GM12864 (cell line): ENCODE data around the gene GRB7.

Experiments used
- DNase-seq: peaks from one replicate; pipeline ENCODE4 v3.0.0-alpha.2; 2011; ENCODE audit warnings: low read depth
- H3K4me3 ChIP-seq: 2 replicates; pipeline ENCODE4 v1.5.1; 2011; ENCODE audit warnings: mild to moderate bottlenecking, low read depth, low read length, control low read depth
- TF ChIP-seq, protein P1 (sequence below): IDR thresholded peaks from 2 replicates; pipeline ENCODE4 v1.5.1; 2011; ENCODE audit warnings: low read depth, mild to moderate bottlenecking, moderate library complexity, low read length, control low read depth, inconsistent platforms; ENCODE audit errors: missing control alignments

The GRB7 gene

DNA sequence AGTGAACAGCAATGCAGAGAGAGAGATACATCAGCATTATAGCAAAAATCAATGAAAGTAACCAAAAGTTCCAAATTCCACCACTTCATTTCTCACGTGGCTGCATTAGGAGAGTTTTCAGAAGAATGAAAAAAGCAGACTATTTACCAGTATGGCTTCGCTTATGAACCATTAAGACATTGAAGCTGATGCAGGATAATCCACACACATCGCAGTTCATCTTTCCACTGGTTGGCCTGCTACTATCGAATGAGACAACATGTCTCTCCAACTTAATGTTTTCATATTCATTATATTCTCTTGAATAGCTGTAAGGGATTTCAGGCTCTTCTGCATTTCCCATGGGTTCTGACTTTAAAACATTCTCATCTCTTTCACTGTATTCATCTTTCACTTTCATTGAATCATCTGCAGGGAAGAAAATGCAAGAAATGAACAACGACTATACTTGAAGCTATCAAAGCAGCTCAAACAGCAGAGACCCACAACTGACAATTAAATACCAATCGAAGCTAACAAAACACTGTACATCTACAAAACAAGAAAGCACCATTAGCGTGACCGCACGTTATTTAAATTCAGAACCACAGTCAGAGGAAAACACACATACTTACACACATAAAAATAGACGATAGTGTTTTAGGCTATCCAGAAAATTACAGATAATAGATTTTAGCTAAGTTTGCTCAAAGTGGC is 54.9 kb downstream of the GRB7 start:
- DNase-seq, result no peak
- peak overlapping the region; percentile 28 for H3K4me3 ChIP-seq
- TF ChIP-seq, protein P1, sequence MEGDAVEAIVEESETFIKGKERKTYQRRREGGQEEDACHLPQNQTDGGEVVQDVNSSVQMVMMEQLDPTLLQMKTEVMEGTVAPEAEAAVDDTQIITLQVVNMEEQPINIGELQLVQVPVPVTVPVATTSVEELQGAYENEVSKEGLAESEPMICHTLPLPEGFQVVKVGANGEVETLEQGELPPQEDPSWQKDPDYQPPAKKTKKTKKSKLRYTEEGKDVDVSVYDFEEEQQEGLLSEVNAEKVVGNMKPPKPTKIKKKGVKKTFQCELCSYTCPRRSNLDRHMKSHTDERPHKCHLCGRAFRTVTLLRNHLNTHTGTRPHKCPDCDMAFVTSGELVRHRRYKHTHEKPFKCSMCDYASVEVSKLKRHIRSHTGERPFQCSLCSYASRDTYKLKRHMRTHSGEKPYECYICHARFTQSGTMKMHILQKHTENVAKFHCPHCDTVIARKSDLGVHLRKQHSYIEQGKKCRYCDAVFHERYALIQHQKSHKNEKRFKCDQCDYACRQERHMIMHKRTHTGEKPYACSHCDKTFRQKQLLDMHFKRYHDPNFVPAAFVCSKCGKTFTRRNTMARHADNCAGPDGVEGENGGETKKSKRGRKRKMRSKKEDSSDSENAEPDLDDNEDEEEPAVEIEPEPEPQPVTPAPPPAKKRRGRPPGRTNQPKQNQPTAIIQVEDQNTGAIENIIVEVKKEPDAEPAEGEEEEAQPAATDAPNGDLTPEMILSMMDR, result no peak

DNA sequence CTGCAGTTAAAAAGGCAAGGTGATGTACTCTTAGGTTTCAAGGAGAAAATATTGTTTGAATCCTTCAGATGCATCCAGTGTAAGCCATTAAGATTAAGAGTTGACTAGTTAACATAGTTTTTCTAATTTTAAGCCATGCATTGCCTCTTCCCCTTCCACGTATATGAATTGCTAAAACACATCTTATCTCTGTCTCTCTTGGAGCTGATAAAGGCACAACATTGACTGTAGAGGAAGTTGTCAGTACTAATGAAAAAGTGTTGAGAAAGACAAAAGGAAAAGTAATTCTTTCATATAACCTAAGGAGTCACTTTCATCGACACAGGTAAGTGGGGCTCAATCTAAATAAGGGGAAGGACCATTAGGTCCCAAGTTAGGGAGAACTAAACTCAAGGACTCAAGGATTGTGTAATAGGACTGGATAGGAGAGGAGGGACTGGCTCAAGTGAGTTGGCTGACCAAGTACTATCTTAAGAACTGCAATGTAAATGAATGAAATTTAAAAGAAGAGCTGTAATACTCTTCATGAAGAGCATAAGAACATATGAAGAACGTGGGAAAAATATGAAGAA is 55.6 kb downstream of the GRB7 start:
- DNase-seq, result no peak
- H3K4me3 ChIP-seq, result no peak overlapping the region; the same call in 1 of the 2 replicates

DNA sequence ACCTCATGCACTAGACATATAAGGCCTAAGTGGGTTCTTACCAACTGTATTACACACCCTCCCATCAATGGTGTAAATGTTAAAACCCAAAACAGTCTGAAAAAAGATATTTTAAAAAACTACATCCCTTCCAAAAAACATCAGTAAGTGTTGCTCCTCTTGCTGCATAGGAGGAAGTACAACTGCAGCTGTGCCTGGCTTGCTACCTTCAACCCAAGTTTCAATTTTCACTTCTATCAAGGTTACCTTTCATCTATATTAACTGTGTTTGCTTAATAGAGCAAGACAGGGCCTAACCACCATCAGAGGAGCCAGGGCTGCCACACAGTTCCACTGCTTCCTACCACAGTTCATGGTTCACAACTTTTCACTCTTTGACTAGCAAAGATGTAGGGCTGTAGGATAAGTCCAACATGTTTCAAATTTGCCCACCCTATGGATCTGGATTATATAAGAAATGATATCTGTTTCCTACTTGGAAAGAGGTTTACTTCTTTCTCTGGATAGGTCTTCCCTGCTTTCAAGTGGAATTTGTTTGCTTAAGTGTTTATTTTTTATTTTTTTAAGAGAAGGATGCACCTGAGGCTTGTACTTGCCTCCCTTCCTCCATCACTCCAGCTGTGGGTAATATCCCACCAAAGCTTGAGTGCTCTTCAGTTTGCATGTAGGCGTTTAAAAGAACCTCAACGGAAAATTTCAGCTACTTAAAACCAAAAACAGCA is 56.7 kb downstream of the GRB7 start:
- DNase-seq, result peak; percentile 90
- TF ChIP-seq, protein P1, result no peak
- peak overlapping the region; percentile 6; the same call in 1 of the 2 replicates for H3K4me3 ChIP-seq

More for the DNA sequence above, 55.6 kb downstream of the GRB7 start:
- TF ChIP-seq, protein P1, result no peak
